GM21381 (cell line): Measurements from ENCODE around the gene TSPAN15.
"Not testable (repeated sequence)": the region's sequence is repeated elsewhere in the genome, so short reads cannot be mapped to it uniquely, and the experiment has no call there.

Experiments used
- ATAC-seq: cut with Tn5 transposase; IDR thresholded peaks from one replicate; pipeline ENCODE4 v1.9.1; 2021; ENCODE audit warnings: mild to moderate bottlenecking, moderate library complexity; ENCODE audit not compliant: unreplicated experiment

The TSPAN15 gene

GRCh38 chr10:69483963-69484362 lies 32.7 kb downstream of the TSPAN15 start:
- no peak for ATAC-seq

- ATAC-seq: no peak
Observed at GRCh38 chr10:69484736-69485135, 33.5 kb downstream of the TSPAN15 start.

GRCh38 chr10:69486922-69487730 lies 35.9 kb downstream of the TSPAN15 start:
- ATAC-seq: no peak

- not testable (repeated sequence) for ATAC-seq
Observed at GRCh38 chr10:69488149-69488844, 37.0 kb downstream of the TSPAN15 start.

- ATAC-seq: not testable (repeated sequence)
Observed at GRCh38 chr10:69488856-69489255, 37.6 kb downstream of the TSPAN15 start.

GRCh38 chr10:69489506-69490090 lies 38.3 kb downstream of the TSPAN15 start:
- no peak for ATAC-seq

GRCh38 chr10:69490876-69491275 lies 39.6 kb downstream of the TSPAN15 start:
- ATAC-seq: no peak

GRCh38 chr10:69491611-69492010 lies 40.3 kb downstream of the TSPAN15 start:
- ATAC-seq: no peak

- ATAC-seq: no peak
Observed at GRCh38 chr10:69492091-69492745, 41.0 kb downstream of the TSPAN15 start.

GRCh38 chr10:69492746-69493462 lies 41.6 kb downstream of the TSPAN15 start:
- ATAC-seq: no peak

- no peak for ATAC-seq
Observed at GRCh38 chr10:69494626-69495558, 43.6 kb downstream of the TSPAN15 start.

- ATAC-seq: no peak
Observed at GRCh38 chr10:69495666-69496065, 44.4 kb downstream of the TSPAN15 start.

GRCh38 chr10:69496352-69497230 lies 45.3 kb downstream of the TSPAN15 start:
- ATAC-seq: no peak

- ATAC-seq: no peak
Observed at GRCh38 chr10:69497231-69497561, 45.9 kb downstream of the TSPAN15 start.

- ATAC-seq: no peak
Observed at GRCh38 chr10:69497611-69498390, 46.5 kb downstream of the TSPAN15 start.

GRCh38 chr10:69498711-69499471 lies 47.6 kb downstream of the TSPAN15 start:
- no peak for ATAC-seq
